Activated T-cell treated with anti-CD3 and anti-CD28 coated beads, Interleukin-2, amount 50 U/mL, for 24 hours (primary cell): ENCODE measurements around the gene LIMK1.
"Not testable (repeated sequence)": the region's sequence is repeated elsewhere in the genome, so short reads cannot be mapped to it uniquely, and the experiment has no call there.

ENCODE experiments used
- DNase-seq: peaks from one replicate; pipeline ENCODE4 v3.0.0-alpha.2; 2020
- H3K27ac Mint-ChIP-seq: 2 replicates; pipeline ENCODE4 v1.8.0; 2020; ENCODE audit warnings: mild to moderate bottlenecking, mixed read lengths
- H3K27me3 Mint-ChIP-seq: 2 replicates; pipeline ENCODE4 v1.8.0; 2020; ENCODE audit warnings: mixed read lengths
- H3K36me3 Mint-ChIP-seq: 2 replicates; pipeline ENCODE4 v1.8.0; 2020; ENCODE audit warnings: low read depth, mixed read lengths
- H3K4me1 Mint-ChIP-seq: 2 replicates; pipeline ENCODE4 v1.8.0; 2020; ENCODE audit warnings: low read depth, mixed read lengths
- H3K4me3 Mint-ChIP-seq: 2 replicates; pipeline ENCODE4 v1.8.0; 2020; ENCODE audit warnings: mild to moderate bottlenecking, moderate library complexity, mixed read lengths
- H3K9me3 Mint-ChIP-seq: 2 replicates; pipeline ENCODE4 v1.8.0; 2020; ENCODE audit warnings: mixed read lengths

The LIMK1 gene

GRCh38 chr7:74083117-74083876 is at the start of gene LIMK1:
Gene LIMK1, plus strand, starts transcription at chr7:74083804. Its CDS starts 187 bp downstream, at chr7:74083991.
- H3K27ac Mint-ChIP-seq, result peak within 1 kb of the TSS; percentile 91
- no peaks in the 10 kb centered on the region for H3K27me3 Mint-ChIP-seq

GRCh38 chr7:74037609-74038008 is 46.0 kb upstream of the LIMK1 start:
- no peaks in the 10 kb centered on the region for H3K36me3 Mint-ChIP-seq
- DNase-seq, result no peak
- no peaks in the 10 kb centered on the region for H3K9me3 Mint-ChIP-seq
- no peaks in the 10 kb centered on the region for H3K4me1 Mint-ChIP-seq
- no peak overlapping the region for H3K4me3 Mint-ChIP-seq
- H3K27me3 Mint-ChIP-seq, result no peaks in the 10 kb centered on the region
- no peak overlapping the region for H3K27ac Mint-ChIP-seq

More at GRCh38 chr7:74083117-74083876, at the start of gene LIMK1:
- no peaks in the 10 kb centered on the region for H3K9me3 Mint-ChIP-seq
- peaks cover 21% of the 10 kb centered on the region for H3K36me3 Mint-ChIP-seq
- peak within 1 kb of the TSS; percentile 85 for H3K4me3 Mint-ChIP-seq
- H3K4me1 Mint-ChIP-seq, result peaks cover 15% of the 10 kb centered on the region
- peak; percentile 91 for DNase-seq

GRCh38 chr7:74038194-74038961 is 45.2 kb upstream of the LIMK1 start:
- Mint-ChIP-seq H3K27ac (no peak overlapping the region), H3K4me1 (no peaks in the 10 kb centered on the region), H3K4me3 (no peak overlapping the region), H3K36me3 (no peaks in the 10 kb centered on the region), H3K9me3 (no peaks in the 10 kb centered on the region), H3K27me3 (no peaks in the 10 kb centered on the region)
- DNase-seq, result no peak

- no peaks in the 10 kb centered on the region for H3K36me3 Mint-ChIP-seq
- no peaks in the 10 kb centered on the region for H3K4me1 Mint-ChIP-seq
- DNase-seq, result no peak
- no peak overlapping the region for H3K4me3 Mint-ChIP-seq
- no peak overlapping the region for H3K27ac Mint-ChIP-seq
- no peaks in the 10 kb centered on the region for H3K27me3 Mint-ChIP-seq
- H3K9me3 Mint-ChIP-seq, result no peaks in the 10 kb centered on the region
Measured at GRCh38 chr7:74039337-74039736, 44.3 kb upstream of the LIMK1 start.

- DNase-seq, result no peak
- no peaks in the 10 kb centered on the region for H3K9me3 Mint-ChIP-seq
- no peaks in the 10 kb centered on the region for H3K4me1 Mint-ChIP-seq
- H3K4me3 Mint-ChIP-seq, result no peak overlapping the region
- no peaks in the 10 kb centered on the region for H3K36me3 Mint-ChIP-seq
- H3K27me3 Mint-ChIP-seq, result no peaks in the 10 kb centered on the region
- no peak overlapping the region for H3K27ac Mint-ChIP-seq
Measured at GRCh38 chr7:74040101-74040790, 43.4 kb upstream of the LIMK1 start.

GRCh38 chr7:74040791-74041520 is 42.6 kb upstream of the LIMK1 start:
- Mint-ChIP-seq H3K9me3 (no peaks in the 10 kb centered on the region), H3K27ac (no peak overlapping the region), H3K4me1 (no peaks in the 10 kb centered on the region), H3K36me3 (no peaks in the 10 kb centered on the region), H3K27me3 (no peaks in the 10 kb centered on the region), H3K4me3 (no peak overlapping the region)
- DNase-seq, result no peak

- Mint-ChIP-seq H3K27me3 (no peaks in the 10 kb centered on the region), H3K36me3 (no peaks in the 10 kb centered on the region), H3K4me3 (no peak overlapping the region), H3K4me1 (no peaks in the 10 kb centered on the region), H3K9me3 (no peaks in the 10 kb centered on the region), H3K27ac (no peak overlapping the region)
- DNase-seq, result no peak
Measured at GRCh38 chr7:74042746-74043522, 40.7 kb upstream of the LIMK1 start.

GRCh38 chr7:74043523-74043951 is 40.1 kb upstream of the LIMK1 start:
- Mint-ChIP-seq H3K27ac (no peak overlapping the region), H3K9me3 (no peaks in the 10 kb centered on the region), H3K4me1 (no peaks in the 10 kb centered on the region), H3K27me3 (no peaks in the 10 kb centered on the region), H3K4me3 (no peak overlapping the region), H3K36me3 (no peaks in the 10 kb centered on the region)
- no peak for DNase-seq

GRCh38 chr7:74044366-74045350 is 38.9 kb upstream of the LIMK1 start:
- Mint-ChIP-seq H3K9me3 (no peaks in the 10 kb centered on the region), H3K27ac (no peak overlapping the region), H3K4me1 (no peaks in the 10 kb centered on the region), H3K4me3 (no peak overlapping the region), H3K36me3 (no peaks in the 10 kb centered on the region), H3K27me3 (no peaks in the 10 kb centered on the region)
- DNase-seq, result no peak

- not testable (repeated sequence) for H3K36me3 Mint-ChIP-seq, H3K4me1 Mint-ChIP-seq, H3K27ac Mint-ChIP-seq, H3K9me3 Mint-ChIP-seq, H3K27me3 Mint-ChIP-seq, H3K4me3 Mint-ChIP-seq, DNase-seq
Measured at GRCh38 chr7:74046581-74046980, 37.0 kb upstream of the LIMK1 start.

- Mint-ChIP-seq H3K36me3 (no peaks in the 10 kb centered on the region), H3K27me3 (no peaks in the 10 kb centered on the region), H3K27ac (no peak overlapping the region), H3K4me1 (no peaks in the 10 kb centered on the region), H3K9me3 (no peaks in the 10 kb centered on the region), H3K4me3 (no peak overlapping the region)
- DNase-seq, result no peak
Measured at GRCh38 chr7:74047804-74048380, 35.7 kb upstream of the LIMK1 start.

GRCh38 chr7:74048999-74049599 is 34.5 kb upstream of the LIMK1 start:
- Mint-ChIP-seq H3K27ac (no peak overlapping the region), H3K36me3 (no peaks in the 10 kb centered on the region), H3K9me3 (no peaks in the 10 kb centered on the region), H3K27me3 (no peaks in the 10 kb centered on the region), H3K4me3 (no peak overlapping the region), H3K4me1 (no peaks in the 10 kb centered on the region)
- DNase-seq, result no peak
